ENCODE results near the gene KRT33A.
"Not testable (repeated sequence)": the region's sequence is repeated elsewhere in the genome, so short reads cannot be mapped to it uniquely, and the experiment has no call there.

Gene KRT33A

GRCh38 chr17:41350381-41350878 is at the start of gene KRT33A:
KRT33A (minus strand) TSS chr17:41350828; CDS start chr17:41350767, 61 bp downstream.
- DNase-seq = not testable (repeated sequence)

GRCh38 chr17:41396996-41397660 is 46.5 kb upstream of the KRT33A start, which contains the start of gene KRT31:
KRT31 (minus strand) TSS chr17:41397608; CDS start chr17:41397539, 69 bp downstream.
- no peak for DNase-seq

GRCh38 chr17:41396340-41396739 is 45.7 kb upstream of the KRT33A start:
- no peak for DNase-seq

- DNase-seq = no peak
These were observed 45.0 kb upstream of the KRT33A start for GRCh38 chr17:41395611-41396010.

GRCh38 chr17:41395044-41395443 is 44.4 kb upstream of the KRT33A start:
- DNase-seq = not testable (repeated sequence)

GRCh38 chr17:41394254-41394996 is 43.8 kb upstream of the KRT33A start:
- DNase-seq = no peak

GRCh38 chr17:41393826-41394225 is 43.2 kb upstream of the KRT33A start:
- DNase-seq = no peak

- DNase-seq = no peak
These were observed 42.7 kb upstream of the KRT33A start for GRCh38 chr17:41393294-41393693.

GRCh38 chr17:41392278-41392677 is 41.6 kb upstream of the KRT33A start:
- no peak for DNase-seq

GRCh38 chr17:41391535-41391934 is 40.9 kb upstream of the KRT33A start:
- DNase-seq = no peak

- no peak for DNase-seq
These were observed 39.8 kb upstream of the KRT33A start for GRCh38 chr17:41390411-41390938.

GRCh38 chr17:41387670-41388069 is 37.0 kb upstream of the KRT33A start:
- DNase-seq = no peak

GRCh38 chr17:41386227-41386626 is 35.6 kb upstream of the KRT33A start:
- no peak for DNase-seq

- DNase-seq = no peak
These were observed 33.1 kb upstream of the KRT33A start for GRCh38 chr17:41383690-41384089.

- no peak for DNase-seq
These were observed 31.8 kb upstream of the KRT33A start for GRCh38 chr17:41382394-41382793.

GRCh38 chr17:41381943-41382342 is 31.3 kb upstream of the KRT33A start, which contains the start of gene KRT34:
KRT34 (minus strand) TSS chr17:41382306; CDS start chr17:41382246, 60 bp downstream.
- DNase-seq = not testable (repeated sequence)

GRCh38 chr17:41380091-41380490 is 29.5 kb upstream of the KRT33A start:
- DNase-seq = not testable (repeated sequence)

- DNase-seq = no peak
These were observed 26.9 kb upstream of the KRT33A start for GRCh38 chr17:41377546-41377945.

GRCh38 chr17:41369713-41370112 is 19.1 kb upstream of the KRT33A start, which contains the start of gene KRT33B:
KRT33B (minus strand) TSS chr17:41369813; CDS start chr17:41369750, 63 bp downstream.
- DNase-seq = no peak

GRCh38 chr17:41369023-41369422 is 18.4 kb upstream of the KRT33A start:
- no peak for DNase-seq

- no peak for DNase-seq
These were observed 16.9 kb upstream of the KRT33A start for GRCh38 chr17:41367426-41368075.

GRCh38 chr17:41366070-41366469 is 15.4 kb upstream of the KRT33A start:
- no peak for DNase-seq

- no peak for DNase-seq
These were observed 13.3 kb upstream of the KRT33A start for GRCh38 chr17:41363881-41364280.

Data from CD4-positive, alpha-beta T cell treated with Interleukin-15 for 1 hour (primary cell).